ENCODE data around the gene ADGRG1.

The ADGRG1 gene

GRCh38 chr16:57687363-57687929 lies 59.0 kb downstream of the ADGRG1 start:
- no peak for DNase-seq

GRCh38 chr16:57688487-57688986 lies 60.1 kb downstream of the ADGRG1 start:
- DNase-seq: no peak

GRCh38 chr16:57688987-57689761 lies 60.7 kb downstream of the ADGRG1 start:
- no peak for DNase-seq

GRCh38 chr16:57689762-57690558 lies 61.5 kb downstream of the ADGRG1 start:
- DNase-seq: no peak

GRCh38 chr16:57690782-57691471 lies 62.5 kb downstream of the ADGRG1 start:
- DNase-seq: no peak

- DNase-seq: no peak
Observed at GRCh38 chr16:57692636-57693035, 64.2 kb downstream of the ADGRG1 start.

- DNase-seq: no peak
Observed at GRCh38 chr16:57693550-57693949, 65.1 kb downstream of the ADGRG1 start.

- no peak for DNase-seq
Observed at GRCh38 chr16:57694231-57694724, 65.8 kb downstream of the ADGRG1 start.

- DNase-seq: peak; percentile 1
Observed at GRCh38 chr16:57694725-57695679, 66.6 kb downstream of the ADGRG1 start, which contains the start of gene DRC7. Gene DRC7, plus strand, starts transcription at chr16:57694806. Its CDS starts 3,144 bp downstream, at chr16:57697950.

- DNase-seq: no peak
Observed at GRCh38 chr16:57695680-57696069, 67.2 kb downstream of the ADGRG1 start.

- DNase-seq: no peak
Observed at GRCh38 chr16:57696240-57696639, 67.8 kb downstream of the ADGRG1 start.

GRCh38 chr16:57697896-57698537 lies 69.6 kb downstream of the ADGRG1 start:
- no peak for DNase-seq

- DNase-seq: no peak
Observed at GRCh38 chr16:57698812-57699405, 70.5 kb downstream of the ADGRG1 start.

GRCh38 chr16:57699481-57699880 lies 71.1 kb downstream of the ADGRG1 start:
- no peak for DNase-seq

GRCh38 chr16:57699899-57700298 lies 71.5 kb downstream of the ADGRG1 start:
- no peak for DNase-seq

- no peak for DNase-seq
Observed at GRCh38 chr16:57700781-57701551, 72.5 kb downstream of the ADGRG1 start.

GRCh38 chr16:57701759-57702371 lies 73.4 kb downstream of the ADGRG1 start:
- DNase-seq: no peak

GRCh38 chr16:57703416-57704010 lies 75.1 kb downstream of the ADGRG1 start:
- no peak for DNase-seq
